ENCODE data around the gene GOLGA8J.

GOLGA8J gene

GRCh38 chr15:30059771-30060170 lies 23.0 kb upstream of the GOLGA8J start:
- no peak overlapping the region for H3K9ac ChIP-seq (ENCODE audit: low read length)
- H3K4me3 ChIP-seq (ENCODE audit: insufficient read depth, low read length, poor library complexity, severe bottlenecking) = no peak overlapping the region
- no peaks in the 10 kb centered on the region for H4K20me1 ChIP-seq (ENCODE audit: low read depth, low read length)
- H3K4me2 ChIP-seq (ENCODE audit: low read depth, low read length, poor library complexity, severe bottlenecking) = no peak overlapping the region
- TF ChIP-seq CTCF (IDR thresholded peaks at IDR 0.05; ENCODE audit: insufficient read depth, low read length, poor library complexity, severe bottlenecking) (no peak), EZH2phosphoT487 (conservative IDR thresholded peaks at IDR 0.05; ENCODE audit: low read length) (no peak)
- H3K27ac ChIP-seq (ENCODE audit: low read depth, low read length) = no peak overlapping the region
- H3K79me2 ChIP-seq (ENCODE audit: insufficient read depth, low read length) = no peaks in the 10 kb centered on the region
- no peaks in the 10 kb centered on the region for H3K36me3 ChIP-seq (ENCODE audit: low read length)
- H2AFZ ChIP-seq (ENCODE audit: low read depth, low read length, severe bottlenecking) = no peak overlapping the region
- no peaks in the 10 kb centered on the region for H3K9me2 ChIP-seq (replicated peaks; ENCODE audit: insufficient read depth, low read length)
- no peaks in the 10 kb centered on the region for H3K27me3 ChIP-seq (ENCODE audit: low read length)
- no peaks in the 10 kb centered on the region for H3K9me3 ChIP-seq (ENCODE audit: insufficient read depth, low read length)
- no peaks in the 10 kb centered on the region for H3F3A ChIP-seq (ENCODE audit: insufficient read depth)

- Histone ChIP-seq H3K4me3 (ENCODE audit: insufficient read depth, low read length, poor library complexity, severe bottlenecking) (no peak overlapping the region), H3K4me2 (ENCODE audit: low read depth, low read length, poor library complexity, severe bottlenecking) (no peak overlapping the region), H3K27ac (ENCODE audit: low read depth, low read length) (no peak overlapping the region), H3K9me2 (replicated peaks; ENCODE audit: insufficient read depth, low read length) (no peaks in the 10 kb centered on the region), H4K20me1 (ENCODE audit: low read depth, low read length) (no peaks in the 10 kb centered on the region), H3K79me2 (ENCODE audit: insufficient read depth, low read length) (no peaks in the 10 kb centered on the region), H3K9ac (ENCODE audit: low read length) (no peak overlapping the region), H3F3A (ENCODE audit: insufficient read depth) (no peaks in the 10 kb centered on the region), H3K27me3 (ENCODE audit: low read length) (no peaks in the 10 kb centered on the region), H3K36me3 (ENCODE audit: low read length) (no peaks in the 10 kb centered on the region), H3K9me3 (ENCODE audit: insufficient read depth, low read length) (no peaks in the 10 kb centered on the region), H2AFZ (ENCODE audit: low read depth, low read length, severe bottlenecking) (no peak overlapping the region)
- TF ChIP-seq CTCF (IDR thresholded peaks at IDR 0.05; ENCODE audit: insufficient read depth, low read length, poor library complexity, severe bottlenecking) (no peak), EZH2phosphoT487 (conservative IDR thresholded peaks at IDR 0.05; ENCODE audit: low read length) (no peak)
Measured at GRCh38 chr15:30062881-30063280, 19.9 kb upstream of the GOLGA8J start.

- Histone ChIP-seq H3K9ac (ENCODE audit: low read length) (no peak overlapping the region), H3F3A (ENCODE audit: insufficient read depth) (no peaks in the 10 kb centered on the region), H3K79me2 (ENCODE audit: insufficient read depth, low read length) (no peaks in the 10 kb centered on the region), H4K20me1 (ENCODE audit: low read depth, low read length) (no peaks in the 10 kb centered on the region), H3K27me3 (ENCODE audit: low read length) (no peaks in the 10 kb centered on the region), H3K36me3 (ENCODE audit: low read length) (no peaks in the 10 kb centered on the region), H2AFZ (ENCODE audit: low read depth, low read length, severe bottlenecking) (no peak overlapping the region), H3K27ac (ENCODE audit: low read depth, low read length) (no peak overlapping the region), H3K9me2 (replicated peaks; ENCODE audit: insufficient read depth, low read length) (no peaks in the 10 kb centered on the region), H3K4me2 (ENCODE audit: low read depth, low read length, poor library complexity, severe bottlenecking) (no peak overlapping the region), H3K4me3 (ENCODE audit: insufficient read depth, low read length, poor library complexity, severe bottlenecking) (no peak overlapping the region), H3K9me3 (ENCODE audit: insufficient read depth, low read length) (no peaks in the 10 kb centered on the region)
- TF ChIP-seq EZH2phosphoT487 (conservative IDR thresholded peaks at IDR 0.05; ENCODE audit: low read length) = no peak
- TF ChIP-seq CTCF (IDR thresholded peaks at IDR 0.05; ENCODE audit: insufficient read depth, low read length, poor library complexity, severe bottlenecking) = no peak
Measured at GRCh38 chr15:30063835-30064546, 18.8 kb upstream of the GOLGA8J start.

All from SU-DHL-6 (cell line).